A549 (cell line): ENCODE measurements around the gene RYR1. TPM values are rescaled to one million over a fixed set of nuclear protein-coding genes. Genes with fewer than 3 reads are reported as not detected.

Experiments
- ATAC-seq, 2 experiments: fragments of 200-7000 bp in 1 of 2; fragments of >200 bp in 1 of 2; cut with Nextera tagmentation in 1 of 2; cut with Tn5 transposase in 1 of 2; 3 replicates each; pipeline versions ENCODE4 v1.8.0 to v1.9.1; 2018 to 2020; ENCODE audit warnings: mild to moderate bottlenecking in 1 of 2, moderate library complexity in 1 of 2
- CTCF ChIA-PET: fragments of 300-600 bp; sonication (Branson Sonifier 250); formaldehyde crosslinking; extraction: SDS; loops from one replicate; lab custom pipeline; 2021; ENCODE audit warnings: antibody characterized with exemption, inconsistent platforms; lab: Yijun Ruan, JAX
- POLR2A ChIA-PET: fragments of 350-600 bp; formaldehyde crosslinking; extraction: SDS; loops from one replicate; lab custom pipeline; 2021; ENCODE audit warnings: antibody characterized with exemption, inconsistent platforms; lab: Yijun Ruan, JAX
- DNase-seq, 2 experiments: peaks; one replicate each; pipeline versions ENCODE4 v3.0.0 to v3.0.0-alpha.2; 2011 to 2016; ENCODE audit warnings: low read depth in 1 of 2, low spot score in 1 of 2
- FAIRE-seq: peaks from 2 replicates; lab custom pipeline; 2011; peaks lifted over from hg19 to GRCh38; lab: Jason Lieb, UNC
- H3K27ac ChIP-seq, 2 experiments: fragments of >200 bp; sonication (Bioruptor Twin); formaldehyde crosslinking; 3 replicates each; pipeline ENCODE4 v1.5.1; 2016 to 2017
- H3K4me1 ChIP-seq: fragments of >200 bp; sonication (Bioruptor Twin); formaldehyde crosslinking; 3 replicates; pipeline ENCODE4 v1.6.1; 2016
- H3K4me2 ChIP-seq: fragments of >200 bp; sonication (Bioruptor Twin); formaldehyde crosslinking; 3 replicates; pipeline ENCODE4 v1.6.1; 2016
- H3K4me3 ChIP-seq: fragments of >200 bp; sonication (Bioruptor Twin); formaldehyde crosslinking; 3 replicates; pipeline ENCODE4 v1.5.1; 2016
- H3K9me3 ChIP-seq: fragments of >200 bp; sonication (Bioruptor Twin); formaldehyde crosslinking; 3 replicates; pipeline ENCODE4 v1.6.1; 2016
- BHLHE40 ChIP-seq: IDR thresholded peaks from 2 replicates; pipeline ENCODE4 v1.6.1; 2012; ENCODE audit warnings: low read depth, low read length, inconsistent platforms
- CBX2 ChIP-seq: fragments of 200-600 bp; sonication (generic); IDR thresholded peaks from 2 replicates; pipeline ENCODE4 v1.6.1; 2016; ENCODE audit warnings: low read depth, mild to moderate bottlenecking, borderline replicate concordance
- CBX8 ChIP-seq: fragments of 200-600 bp; sonication (generic); IDR thresholded peaks from 2 replicates; pipeline ENCODE4 v1.6.1; 2016
- CHD2 ChIP-seq: fragments of 150-350 bp; IDR thresholded peaks from 2 replicates; pipeline ENCODE4 v1.6.1; 2014; ENCODE audit warnings: low read length; ENCODE audit not compliant: partially characterized antibody
- CHD4 ChIP-seq: fragments of 200-600 bp; sonication (generic); IDR thresholded peaks from 2 replicates; pipeline ENCODE4 v1.6.1; 2016; ENCODE audit warnings: antibody characterized with exemption, mild to moderate bottlenecking, borderline replicate concordance
- EHF ChIP-seq: fragments of 250-450 bp; sonication (Bioruptor Pico); IDR thresholded peaks from 2 replicates; pipeline ENCODE4 v1.5.0; 2020; ENCODE audit warnings: mild to moderate bottlenecking
- ESRRA ChIP-seq: fragments of 150-350 bp; IDR thresholded peaks from 2 replicates; pipeline ENCODE4 v1.6.1; 2014; ENCODE audit warnings: mild to moderate bottlenecking, low read length, borderline replicate concordance
- FOSB ChIP-seq: fragments of 250-450 bp; sonication (Bioruptor Pico); IDR thresholded peaks from 2 replicates; pipeline ENCODE4 v1.5.0; 2020; ENCODE audit warnings: mild to moderate bottlenecking, moderate library complexity
- FOXS1 ChIP-seq: fragments of 250-450 bp; sonication (Bioruptor Pico); IDR thresholded peaks from 2 replicates; pipeline ENCODE4 v1.5.0; 2020; ENCODE audit warnings: mild to moderate bottlenecking, moderate library complexity
- HDAC2 ChIP-seq: fragments of 200-600 bp; sonication (generic); IDR thresholded peaks from 2 replicates; pipeline ENCODE4 v1.6.1; 2016
- HOXA7 ChIP-seq: fragments of 250-450 bp; sonication (Bioruptor Pico); IDR thresholded peaks from 2 replicates; pipeline ENCODE4 v1.5.0; 2020; ENCODE audit warnings: mild to moderate bottlenecking, moderate library complexity
- HOXB13 ChIP-seq: fragments of 250-450 bp; sonication (Bioruptor Pico); IDR thresholded peaks from 2 replicates; pipeline ENCODE4 v1.5.0; 2020; ENCODE audit warnings: low read depth, mild to moderate bottlenecking, moderate library complexity
- HOXB5 ChIP-seq: fragments of 250-450 bp; sonication (Bioruptor Pico); IDR thresholded peaks from 2 replicates; pipeline ENCODE4 v1.5.0; 2020; ENCODE audit warnings: mild to moderate bottlenecking, moderate library complexity
- JUN ChIP-seq, 2 experiments: fragments of >200 bp; sonication (Bioruptor Twin); formaldehyde crosslinking; IDR thresholded peaks; 2 replicates in 1 of 2; 3 replicates in 1 of 2; pipeline ENCODE4 v1.6.1; 2016 to 2017
- JUNB ChIP-seq: fragments of >200 bp; sonication (Bioruptor Twin); formaldehyde crosslinking; IDR thresholded peaks from 2 replicates; pipeline ENCODE4 v1.6.1; 2016
- KDM1A ChIP-seq: fragments of 200-600 bp; sonication (generic); IDR thresholded peaks from 2 replicates; pipeline ENCODE4 v1.6.1; 2016; ENCODE audit warnings: low read depth, mild to moderate bottlenecking
- MAFK ChIP-seq: fragments of 450-650 bp; IDR thresholded peaks from 2 replicates; pipeline ENCODE4 v1.6.1; 2014; ENCODE audit not compliant: partially characterized antibody
- MAX ChIP-seq: IDR thresholded peaks from 2 replicates; pipeline ENCODE4 v1.6.1; 2012
- MYC ChIP-seq: IDR thresholded peaks from 2 replicates; pipeline ENCODE4 v1.6.1; 2012; ENCODE audit warnings: mild to moderate bottlenecking, inconsistent platforms, low read length, improper control_type of control experiment, borderline replicate concordance
- NPAS2 ChIP-seq: fragments of 250-450 bp; sonication (Bioruptor Pico); IDR thresholded peaks from 2 replicates; pipeline ENCODE4 v1.8.0; 2022; ENCODE audit warnings: mild to moderate bottlenecking, moderate library complexity, borderline replicate concordance
- PHF8 ChIP-seq: fragments of 200-600 bp; sonication (generic); IDR thresholded peaks from 2 replicates; pipeline ENCODE4 v1.6.1; 2016; ENCODE audit warnings: low read depth, mild to moderate bottlenecking, antibody characterized with exemption, moderate library complexity, borderline replicate concordance
- RARB ChIP-seq: fragments of 250-450 bp; sonication (Bioruptor Pico); IDR thresholded peaks from 2 replicates; pipeline ENCODE4 v1.8.0; 2021; ENCODE audit warnings: mild to moderate bottlenecking, moderate library complexity
- RCOR1 ChIP-seq: fragments of 150-350 bp; IDR thresholded peaks from 2 replicates; pipeline ENCODE4 v1.6.1; 2014; ENCODE audit warnings: antibody characterized with exemption, low read length, low read depth
- SMC3 ChIP-seq: fragments of >200 bp; sonication (Bioruptor Twin); formaldehyde crosslinking; IDR thresholded peaks from 3 replicates; pipeline ENCODE4 v1.6.1; 2018; ENCODE audit warnings: inconsistent platforms
- TFCP2L1 ChIP-seq: fragments of 250-450 bp; sonication (Bioruptor Pico); IDR thresholded peaks from 2 replicates; pipeline ENCODE4 v1.5.0; 2021; ENCODE audit warnings: mild to moderate bottlenecking
- TP53 ChIP-seq: fragments of 250-450 bp; sonication (Bioruptor Pico); IDR thresholded peaks from 2 replicates; pipeline ENCODE4 v1.5.0; 2021; ENCODE audit warnings: mild to moderate bottlenecking, moderate library complexity
- ZC3H11A ChIP-seq: fragments of 450-650 bp; IDR thresholded peaks from 2 replicates; pipeline ENCODE4 v1.6.1; 2014; ENCODE audit warnings: antibody characterized with exemption, mild to moderate bottlenecking
- ZNF302 ChIP-seq: fragments of 250-450 bp; sonication (Bioruptor Pico); IDR thresholded peaks from 2 replicates; pipeline ENCODE4 v1.9.0; 2021; ENCODE audit warnings: inconsistent platforms, mild to moderate bottlenecking, moderate library complexity
- ZSCAN20 ChIP-seq: fragments of 250-450 bp; sonication (Bioruptor Pico); IDR thresholded peaks from 2 replicates; pipeline ENCODE4 v1.8.0; 2022; ENCODE audit warnings: mild to moderate bottlenecking, moderate library complexity
- WGBS: methylation state at CpG from one replicate; pipeline ENCODE4 v1.1.6; 2017; ENCODE audit errors: missing lambda C conversion rate; 5-methylcytosine and 5-hydroxymethylcytosine counted together
- polyA minus RNA-seq: library from RNA; depleted of rRNA, polyadenylated mRNA; stranded (reverse); fragments of >200 nt; gene quantifications from 2 replicates; pipeline ENCODE4 v1.2.3, GENCODE V29; 2011; rRNA and poly(A)+ RNA removed
- polyA plus RNA-seq, 4 experiments: library from polyadenylated mRNA; depleted of rRNA in 3 of 4; stranded (reverse); fragments of >200 nt; fragmentation: RNase III in 1 of 4; extraction: RNeasy Plus Mini Kit Qiagen cat#74134 plus additional on column Dnase treatment in 1 of 4; gene quantifications; 2 replicates in 3 of 4; 3 replicates in 1 of 4; pipeline ENCODE4 v1.2.3, GENCODE V29; 2011 to 2017
- TF ChIP-seq, protein P1 (sequence below): IDR thresholded peaks from 2 replicates; pipeline ENCODE4 v1.6.1; 2012; ENCODE audit warnings: low read depth, borderline replicate concordance
- TF ChIP-seq, protein P2 (sequence below): fragments of 200-600 bp; sonication (generic); IDR thresholded peaks from 2 replicates; pipeline ENCODE4 v1.6.1; 2016; ENCODE audit warnings: antibody characterized with exemption, mild to moderate bottlenecking, moderate library complexity

Gene RYR1
- polyA plus RNA-seq (2011; rRNA removed) (0.87 and 1.4 TPM in 2 replicates), polyA plus RNA-seq (2017; fragmentation: RNase III; extraction: RNeasy Plus Mini Kit Qiagen cat#74134 plus additional on column Dnase treatment) (3.1 to 4.5 TPM (median 3.7 TPM) in 3 replicates), polyA minus RNA-seq (1.2 and 1.5 TPM in 2 replicates)
- 1.2 and 1.7 TPM in 2 replicates for polyA plus RNA-seq (2012; cell fraction: cytosol; rRNA removed)
- polyA plus RNA-seq (2012; cell fraction: nucleus; rRNA removed): 0.38 and 1.1 TPM in 2 replicates

- DNase-seq (peak in 1 of 2 experiments; percentile 95), ATAC-seq (peak; percentile 77 to 91), FAIRE-seq (no peak)
- WGBS: 29% methylated on average over 20 of the region's 20 CpGs
- Histone ChIP-seq H3K4me3 (peak within 1 kb of the TSS; percentile 12; the same call in 1 of the 3 replicates), H3K9me3 (no peaks in the 10 kb centered on the region), H3K27ac (no peak within 1 kb of the TSS), H3K4me1 (peaks cover 6% of the 10 kb centered on the region; the same call in 2 of the 3 replicates), H3K4me2 (peak within 1 kb of the TSS; percentile 61)
- POLR2A ChIA-PET: no interaction called here
- TF ChIP-seq RCOR1: 0 out of 2 replicates have a peak, but pooled peaks have one; percentile 40
- no peak for TF ChIP-seq EHF (CRISPR knock-in tag)
- 0 out of 2 replicates have a peak, but pooled peaks have one; percentile 8 for TF ChIP-seq MAX
- CTCF ChIA-PET: interaction anchor here (0.9 kb wide), 1 partner anchor 30 kb away, joined by 4 read pairs; the partner anchor contains the start of gene FAM98C
Measured at GRCh38 chr19:38433268-38433733, at the start of gene RYR1. RYR1 (plus strand) TSS chr19:38433691; CDS start chr19:38433830, 139 bp downstream.

GRCh38 chr19:38383743-38384142, 49.7 kb upstream of the RYR1 start:
- POLR2A ChIA-PET: interaction anchor here (0.5 to 2.5 kb wide), 4 partner anchors 8 to 779 kb away, joined by 3 to 28 read pairs (median 6); partner anchors contain the start of genes C19orf33 and PSMD8
- WGBS: 93% methylated on average over 2 of the region's 2 CpGs

DNA sequence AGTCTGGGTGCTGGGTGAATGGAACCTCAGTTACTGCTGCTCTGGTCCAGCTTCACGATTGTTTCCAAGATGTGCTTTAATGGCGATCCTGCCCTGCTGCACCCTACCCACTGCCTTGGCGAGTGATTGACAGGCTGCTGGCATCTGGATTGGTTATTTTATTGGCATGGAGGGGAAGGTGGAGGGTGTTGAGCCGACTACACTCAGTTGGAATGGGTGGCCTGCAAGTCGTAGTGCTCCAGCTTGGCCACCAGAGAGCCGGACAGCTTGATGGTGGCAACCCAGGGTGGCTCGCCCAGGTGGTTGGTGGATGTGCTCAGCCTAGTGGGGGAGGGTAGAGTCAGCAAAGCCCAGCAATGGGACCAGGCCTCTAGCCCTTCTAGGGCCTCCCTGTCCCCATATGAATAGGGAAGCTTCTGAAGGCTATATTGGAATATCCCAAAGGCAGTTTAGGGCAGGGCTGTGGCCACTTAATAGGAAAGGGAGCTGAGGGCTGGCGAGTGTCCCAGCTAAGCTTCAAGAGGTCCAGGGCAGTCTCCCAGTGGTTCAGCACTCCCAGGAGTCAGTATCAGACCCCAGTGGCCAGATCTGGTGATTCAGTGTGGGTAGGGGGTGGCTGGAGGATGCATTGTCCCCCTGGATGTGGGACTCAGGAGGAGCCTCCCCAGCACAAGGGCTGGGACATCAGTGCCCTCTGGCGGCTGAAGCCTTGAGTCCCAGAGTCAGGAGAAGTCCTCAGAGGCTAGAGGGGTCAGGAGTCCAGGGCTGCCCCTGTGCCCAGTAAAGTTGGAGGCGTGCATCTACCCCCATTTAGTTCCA, 49.1 kb upstream of the RYR1 start:
- Histone ChIP-seq H3K9me3 (no peaks in the 10 kb centered on the region), H3K27ac (no peak overlapping the region), H3K4me3 (no peak overlapping the region), H3K4me1 (peaks cover 13% of the 10 kb centered on the region), H3K4me2 (no peak overlapping the region)
- DNase-seq: peak; percentile 75 to 93
- ChIA-PET POLR2A (interaction anchor here (0.5 to 2.5 kb wide), 4 partner anchors 9 to 779 kb away, joined by 3 to 28 read pairs (median 6); partner anchors contain the start of genes C19orf33 and PSMD8), CTCF (interaction anchor here (0.8 to 12.4 kb wide), 31 partner anchors 8 to 495 kb away, joined by 3 to 254 read pairs (median 5); partner anchors contain the start of genes C19orf33, CATSPERG, FAM98C and PPP1R14A)
- ATAC-seq: peak; percentile 33 to 60
- peak; percentile 77 for FAIRE-seq
- 63% methylated on average over 10 of the region's 10 CpGs for WGBS
- TF ChIP-seq ZNF302 (CRISPR knock-in tag) (no peak), ESRRA (no peak), TFCP2L1 (no peak), NPAS2 (CRISPR knock-in tag) (no peak), MAX (no peak), MYC (no peak), JUNB (no peak), SMC3 (peak; percentile 74), CBX2 (no peak), PHF8 (no peak), KDM1A (no peak), EHF (CRISPR knock-in tag) (no peak), HDAC2 (no peak), CBX8 (no peak), HOXA7 (CRISPR knock-in tag) (peak; percentile 76; the same call in 1 of the 2 replicates), HOXB13 (CRISPR knock-in tag) (no peak), BHLHE40 (no peak)
- TF ChIP-seq, protein P1, sequence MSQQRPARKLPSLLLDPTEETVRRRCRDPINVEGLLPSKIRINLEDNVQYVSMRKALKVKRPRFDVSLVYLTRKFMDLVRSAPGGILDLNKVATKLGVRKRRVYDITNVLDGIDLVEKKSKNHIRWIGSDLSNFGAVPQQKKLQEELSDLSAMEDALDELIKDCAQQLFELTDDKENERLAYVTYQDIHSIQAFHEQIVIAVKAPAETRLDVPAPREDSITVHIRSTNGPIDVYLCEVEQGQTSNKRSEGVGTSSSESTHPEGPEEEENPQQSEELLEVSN: no peak

More at GRCh38 chr19:38383743-38384142, 49.7 kb upstream of the RYR1 start:
- Histone ChIP-seq H3K9me3 (no peaks in the 10 kb centered on the region), H3K4me1 (peaks cover 7% of the 10 kb centered on the region), H3K27ac (no peak overlapping the region), H3K4me2 (no peak overlapping the region), H3K4me3 (no peak overlapping the region)
- CTCF ChIA-PET: interaction anchor here (0.8 to 12.4 kb wide), 21 partner anchors 8 to 485 kb away, joined by 3 to 254 read pairs (median 8); partner anchors contain the start of genes C19orf33, CATSPERG, FAM98C and PSMD8
- TF ChIP-seq ZSCAN20 (no peak), MAFK (no peak), HOXB5 (CRISPR knock-in tag) (no peak), FOXS1 (CRISPR knock-in tag) (no peak), JUN (IDR thresholded peaks at IDR 0.05) (no peak), FOSB (CRISPR knock-in tag) (no peak), CHD2 (no peak), HOXB13 (CRISPR knock-in tag) (no peak), RARB (CRISPR knock-in tag) (no peak), BHLHE40 (no peak), CHD4 (no peak), TP53 (CRISPR knock-in tag) (no peak), PHF8 (no peak), ZC3H11A (no peak)
- TF ChIP-seq, protein P2, sequence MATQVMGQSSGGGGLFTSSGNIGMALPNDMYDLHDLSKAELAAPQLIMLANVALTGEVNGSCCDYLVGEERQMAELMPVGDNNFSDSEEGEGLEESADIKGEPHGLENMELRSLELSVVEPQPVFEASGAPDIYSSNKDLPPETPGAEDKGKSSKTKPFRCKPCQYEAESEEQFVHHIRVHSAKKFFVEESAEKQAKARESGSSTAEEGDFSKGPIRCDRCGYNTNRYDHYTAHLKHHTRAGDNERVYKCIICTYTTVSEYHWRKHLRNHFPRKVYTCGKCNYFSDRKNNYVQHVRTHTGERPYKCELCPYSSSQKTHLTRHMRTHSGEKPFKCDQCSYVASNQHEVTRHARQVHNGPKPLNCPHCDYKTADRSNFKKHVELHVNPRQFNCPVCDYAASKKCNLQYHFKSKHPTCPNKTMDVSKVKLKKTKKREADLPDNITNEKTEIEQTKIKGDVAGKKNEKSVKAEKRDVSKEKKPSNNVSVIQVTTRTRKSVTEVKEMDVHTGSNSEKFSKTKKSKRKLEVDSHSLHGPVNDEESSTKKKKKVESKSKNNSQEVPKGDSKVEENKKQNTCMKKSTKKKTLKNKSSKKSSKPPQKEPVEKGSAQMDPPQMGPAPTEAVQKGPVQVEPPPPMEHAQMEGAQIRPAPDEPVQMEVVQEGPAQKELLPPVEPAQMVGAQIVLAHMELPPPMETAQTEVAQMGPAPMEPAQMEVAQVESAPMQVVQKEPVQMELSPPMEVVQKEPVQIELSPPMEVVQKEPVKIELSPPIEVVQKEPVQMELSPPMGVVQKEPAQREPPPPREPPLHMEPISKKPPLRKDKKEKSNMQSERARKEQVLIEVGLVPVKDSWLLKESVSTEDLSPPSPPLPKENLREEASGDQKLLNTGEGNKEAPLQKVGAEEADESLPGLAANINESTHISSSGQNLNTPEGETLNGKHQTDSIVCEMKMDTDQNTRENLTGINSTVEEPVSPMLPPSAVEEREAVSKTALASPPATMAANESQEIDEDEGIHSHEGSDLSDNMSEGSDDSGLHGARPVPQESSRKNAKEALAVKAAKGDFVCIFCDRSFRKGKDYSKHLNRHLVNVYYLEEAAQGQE: no peak
- no peak for DNase-seq
- no peak for ATAC-seq
- peak; percentile 88 for FAIRE-seq
